Measurements from ENCODE around the gene ZNF354B.

- TF ChIP-seq RXRA (IDR thresholded peaks at IDR 0.05; ENCODE audit: borderline replicate concordance, low read depth) (no peak), CTCF (IDR thresholded peaks at IDR 0.05) (no peak), EP300 (IDR thresholded peaks at IDR 0.05; ENCODE audit: borderline replicate concordance in 1 of 2, low read depth in 1 of 2, low read length in 1 of 2) (no peak), USF2 (IDR thresholded peaks at IDR 0.05; ENCODE audit: borderline replicate concordance, low read depth, low read length) (no peak)
Measured at GRCh38 chr5:178849316-178849715, 10.4 kb upstream of the ZNF354B start.

Data from SK-N-SH (cell line).